GM21529 (cell line): Measurements from ENCODE around the gene BTG2.

Source experiments
- ATAC-seq: cut with Tn5 transposase; IDR thresholded peaks from one replicate; pipeline ENCODE4 v1.9.1; 2021; ENCODE audit not compliant: unreplicated experiment

BTG2 gene

GRCh38 chr1:203276408-203276807 lies 28.9 kb upstream of the BTG2 start:
- ATAC-seq = no peak

- ATAC-seq = no peak
These were observed 28.3 kb upstream of the BTG2 start for GRCh38 chr1:203276916-203277545.

- ATAC-seq = no peak
These were observed 27.0 kb upstream of the BTG2 start for GRCh38 chr1:203278082-203278884.

GRCh38 chr1:203278885-203279406 lies 26.4 kb upstream of the BTG2 start:
- ATAC-seq = no peak

GRCh38 chr1:203280061-203280460 lies 25.3 kb upstream of the BTG2 start:
- no peak for ATAC-seq

- no peak for ATAC-seq
These were observed 24.3 kb upstream of the BTG2 start for GRCh38 chr1:203281033-203281432.

- ATAC-seq = no peak
These were observed 23.3 kb upstream of the BTG2 start for GRCh38 chr1:203281851-203282661.

GRCh38 chr1:203282720-203283542 lies 22.4 kb upstream of the BTG2 start:
- no peak for ATAC-seq

GRCh38 chr1:203283597-203283996 lies 21.7 kb upstream of the BTG2 start:
- no peak for ATAC-seq

- ATAC-seq = no peak
These were observed 20.8 kb upstream of the BTG2 start for GRCh38 chr1:203284411-203285123.

- ATAC-seq = no peak
These were observed 18.9 kb upstream of the BTG2 start for GRCh38 chr1:203286161-203286984.

- peak; percentile 39 for ATAC-seq
These were observed 18.0 kb upstream of the BTG2 start for GRCh38 chr1:203287109-203287893.

- ATAC-seq = no peak
These were observed 17.4 kb upstream of the BTG2 start for GRCh38 chr1:203287898-203288297.

GRCh38 chr1:203288400-203288799 lies 16.9 kb upstream of the BTG2 start:
- no peak for ATAC-seq

- peak; percentile 57 for ATAC-seq
These were observed 15.9 kb upstream of the BTG2 start for GRCh38 chr1:203289281-203289981.

GRCh38 chr1:203289982-203290260 lies 15.4 kb upstream of the BTG2 start:
- no peak for ATAC-seq

GRCh38 chr1:203290261-203291089 lies 14.8 kb upstream of the BTG2 start:
- peak; percentile 44 for ATAC-seq
